HG03196 (cell line): Measurements from ENCODE around the gene MYL6B.
A peak's percentile ranks its signal among the peaks of the same experiment; 100 is the strongest.
"Not testable (repeated sequence)": the region's sequence is repeated elsewhere in the genome, so short reads cannot be mapped to it uniquely, and the experiment has no call there.

Source experiments
- ATAC-seq: cut with Tn5 transposase; IDR thresholded peaks from one replicate; pipeline ENCODE4 v1.9.1; 2021; ENCODE audit not compliant: unreplicated experiment

MYL6B gene

GRCh38 chr12:56151672-56152131 lies 685 bp upstream of the MYL6B start:
- ATAC-seq, result peak; percentile 40

- no peak for ATAC-seq
These were observed 630 bp downstream of the MYL6B start for GRCh38 chr12:56152756-56153677.

GRCh38 chr12:56153678-56154065 lies 1.3 kb downstream of the MYL6B start:
- no peak for ATAC-seq

GRCh38 chr12:56154246-56154771 lies 1.9 kb downstream of the MYL6B start:
- ATAC-seq, result no peak

- no peak for ATAC-seq
These were observed 2.4 kb downstream of the MYL6B start for GRCh38 chr12:56154818-56155217.

GRCh38 chr12:56155256-56155845 lies 3.0 kb downstream of the MYL6B start:
- no peak for ATAC-seq

GRCh38 chr12:56156464-56157200 lies 4.2 kb downstream of the MYL6B start:
- ATAC-seq, result not testable (repeated sequence)

GRCh38 chr12:56157201-56158028 lies 5.0 kb downstream of the MYL6B start:
- ATAC-seq, result peak; percentile 24

GRCh38 chr12:56158029-56158925 lies 5.9 kb downstream of the MYL6B start, which contains the start of gene MYL6:
Gene MYL6, plus strand, starts transcription at chr12:56158359. Its CDS starts 43 bp downstream, at chr12:56158402.
- ATAC-seq, result peak; percentile 67

- no peak for ATAC-seq
These were observed 6.6 kb downstream of the MYL6B start for GRCh38 chr12:56158926-56159461.

- no peak for ATAC-seq
These were observed 7.2 kb downstream of the MYL6B start for GRCh38 chr12:56159482-56160192.

- no peak for ATAC-seq
These were observed 7.9 kb downstream of the MYL6B start for GRCh38 chr12:56160193-56160763.

- ATAC-seq, result no peak
These were observed 8.7 kb downstream of the MYL6B start for GRCh38 chr12:56160894-56161689.

- no peak for ATAC-seq
These were observed 9.4 kb downstream of the MYL6B start for GRCh38 chr12:56161690-56162351.

GRCh38 chr12:56162468-56163290 lies 10.3 kb downstream of the MYL6B start:
- no peak for ATAC-seq
